CD4-positive, alpha-beta T cell treated with Interleukin-2 at 100 ng/mL for 4 hours (primary cell): ENCODE results near the gene AOC1.

ENCODE experiments used
- DNase-seq: peaks from one replicate; pipeline ENCODE4 v3.0.0-alpha.2; 2020; ENCODE audit warnings: low spot score

Gene AOC1

DNA sequence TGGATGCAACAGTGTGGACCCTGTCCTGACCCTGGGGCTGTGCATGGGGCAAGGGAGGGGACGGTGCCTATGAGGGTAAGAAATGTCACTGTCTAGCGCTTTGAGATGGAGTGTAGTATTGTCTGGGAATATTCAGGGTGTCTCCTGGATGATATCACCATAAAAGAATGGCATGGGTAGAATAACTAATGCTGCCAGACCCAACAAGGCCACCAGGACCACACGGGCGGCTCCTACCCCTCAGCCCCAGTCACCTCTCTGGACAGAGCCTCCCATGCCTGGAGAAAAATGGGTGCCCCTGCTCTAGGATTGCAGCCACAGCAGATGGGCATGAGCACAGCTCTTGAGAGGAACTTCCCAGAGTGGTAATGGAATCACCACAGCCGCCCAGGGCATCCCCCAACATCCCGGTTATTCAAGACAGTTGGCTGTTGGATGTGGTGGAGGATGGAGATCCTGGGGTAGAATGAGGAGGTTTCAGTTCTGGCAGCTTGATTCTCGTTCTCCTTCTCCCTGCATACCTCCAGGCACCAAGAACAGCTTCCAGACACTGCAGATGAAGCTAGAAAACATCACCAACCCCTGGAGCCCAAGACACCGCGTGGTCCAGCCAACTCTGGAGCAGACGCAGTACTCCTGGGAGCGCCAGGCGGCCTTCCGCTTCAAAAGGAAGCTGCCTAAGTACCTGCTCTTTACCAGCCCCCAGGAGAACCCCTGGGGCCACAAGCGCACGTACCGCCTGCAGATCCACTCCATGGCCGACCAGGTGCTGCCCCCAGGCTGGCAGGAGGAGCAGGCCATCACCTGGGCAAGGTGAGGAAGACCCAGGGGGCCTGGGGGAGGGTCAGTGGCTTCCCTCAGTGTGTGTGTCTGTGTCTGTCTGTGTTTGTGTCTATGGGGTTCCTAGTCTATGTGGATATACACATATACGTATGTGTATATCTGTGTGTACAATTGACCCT, 6.2 kb downstream of the AOC1 start:
- DNase-seq, result no peak

DNA sequence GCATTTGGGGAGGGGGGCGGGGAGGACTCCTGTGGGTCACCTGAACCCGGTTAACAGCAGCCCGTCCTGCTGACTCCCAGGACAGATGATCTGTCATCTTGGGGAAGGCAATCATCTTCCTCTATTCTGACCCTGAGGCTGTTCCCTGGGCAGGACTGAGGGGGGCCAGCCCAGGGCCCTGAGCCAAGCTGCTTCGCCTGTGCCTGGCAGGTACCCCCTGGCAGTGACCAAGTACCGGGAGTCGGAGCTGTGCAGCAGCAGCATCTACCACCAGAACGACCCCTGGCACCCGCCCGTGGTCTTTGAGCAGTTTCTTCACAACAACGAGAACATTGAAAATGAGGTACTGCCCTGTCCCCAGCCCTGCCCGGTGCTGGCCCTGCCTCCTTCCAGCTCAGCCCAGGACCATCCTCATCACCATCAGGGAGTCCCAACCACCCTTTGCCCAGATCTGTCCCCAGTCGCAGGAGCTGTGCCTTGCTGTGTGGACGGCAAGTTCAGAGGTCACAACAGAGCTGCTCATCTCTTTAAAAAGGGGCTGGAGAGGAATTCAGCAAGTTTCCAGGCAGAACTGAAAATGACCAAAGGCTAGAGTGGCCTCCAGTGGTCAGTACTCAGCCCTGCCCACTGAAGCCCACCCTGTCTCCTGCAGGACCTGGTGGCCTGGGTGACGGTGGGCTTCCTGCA, 8.1 kb downstream of the AOC1 start:
- no peak for DNase-seq

DNA sequence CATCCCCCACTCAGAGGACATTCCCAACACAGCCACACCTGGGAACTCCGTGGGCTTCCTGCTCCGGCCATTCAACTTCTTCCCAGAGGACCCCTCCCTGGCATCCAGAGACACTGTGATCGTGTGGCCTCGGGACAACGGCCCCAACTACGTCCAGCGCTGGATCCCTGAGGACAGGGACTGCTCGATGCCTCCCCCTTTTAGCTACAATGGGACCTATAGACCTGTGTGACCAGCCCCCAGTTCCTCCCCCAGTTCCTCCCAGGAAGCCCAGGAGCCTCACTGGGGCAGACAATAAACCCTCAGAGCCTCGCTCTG, 8.6 kb downstream of the AOC1 start:
- no peak for DNase-seq

DNA sequence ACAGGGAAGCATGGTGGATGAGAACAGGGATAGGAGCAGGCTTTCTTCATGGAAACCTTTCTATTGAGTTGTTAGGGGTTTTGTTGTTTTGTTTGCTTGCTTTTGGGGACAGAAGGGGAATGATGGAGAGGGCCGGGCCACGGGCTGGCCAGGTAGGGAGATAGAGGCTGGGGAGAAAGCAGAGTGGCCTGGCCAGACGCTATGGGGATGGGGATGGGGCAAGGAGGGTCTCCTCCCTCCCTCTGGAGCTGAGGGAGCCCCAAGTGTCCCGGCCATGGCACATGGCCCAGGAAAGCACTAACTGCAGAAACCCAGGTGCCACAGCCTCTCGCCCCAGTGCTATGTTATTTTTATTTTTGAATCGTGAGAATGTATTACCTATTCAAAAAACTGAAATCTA, 10.0 kb downstream of the AOC1 start:
- DNase-seq, result no peak

DNA sequence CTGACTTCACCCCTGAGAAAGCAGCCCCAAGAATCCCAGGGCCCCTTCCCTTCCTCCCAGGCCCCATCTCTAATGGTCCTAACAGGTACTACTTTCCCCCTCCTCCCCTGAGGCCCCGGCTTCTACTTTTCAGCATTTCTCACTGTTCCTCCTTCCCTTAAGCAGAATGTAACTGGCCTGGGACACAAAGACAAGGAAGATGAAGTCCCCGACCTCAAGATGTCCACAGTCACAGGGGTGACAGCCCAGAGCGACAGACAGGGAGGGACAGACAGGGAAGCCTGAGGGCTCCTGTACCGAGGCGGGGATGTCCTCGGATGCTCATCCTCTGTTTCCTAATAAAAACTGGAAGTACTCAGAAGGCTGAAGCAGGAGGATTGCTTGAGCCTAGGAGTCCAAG, 11.6 kb downstream of the AOC1 start:
- DNase-seq, result no peak

DNA sequence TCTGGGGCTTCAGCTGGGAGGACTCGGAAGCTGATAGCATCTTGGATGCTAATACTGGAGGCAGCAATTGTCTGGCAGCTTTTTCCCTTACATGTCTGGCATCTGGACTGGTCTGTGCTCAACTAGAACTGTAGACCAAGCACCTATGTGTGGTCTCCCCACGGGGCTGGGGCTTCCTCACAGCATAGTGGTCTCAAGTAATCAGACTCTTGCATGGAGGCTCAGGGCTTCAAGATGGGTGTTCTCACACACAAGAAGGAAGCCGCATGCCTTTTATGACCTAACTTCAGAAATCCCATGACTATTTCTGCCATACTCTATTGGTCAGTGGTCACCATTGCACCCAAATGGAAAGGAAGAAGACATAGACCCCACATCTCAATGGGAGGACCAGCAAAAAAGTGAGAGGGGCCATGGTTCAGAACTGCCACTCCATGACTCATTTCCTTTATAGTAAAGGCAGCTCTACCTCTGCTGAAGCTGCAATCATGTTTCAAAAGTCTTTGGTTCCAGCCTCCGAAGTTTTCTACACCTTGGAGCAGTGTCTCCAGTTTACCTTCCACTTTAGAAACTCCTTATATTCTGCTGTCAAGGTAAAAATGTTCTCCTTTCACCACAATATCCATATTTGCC, 14.7 kb downstream of the AOC1 start:
- no peak for DNase-seq

DNA sequence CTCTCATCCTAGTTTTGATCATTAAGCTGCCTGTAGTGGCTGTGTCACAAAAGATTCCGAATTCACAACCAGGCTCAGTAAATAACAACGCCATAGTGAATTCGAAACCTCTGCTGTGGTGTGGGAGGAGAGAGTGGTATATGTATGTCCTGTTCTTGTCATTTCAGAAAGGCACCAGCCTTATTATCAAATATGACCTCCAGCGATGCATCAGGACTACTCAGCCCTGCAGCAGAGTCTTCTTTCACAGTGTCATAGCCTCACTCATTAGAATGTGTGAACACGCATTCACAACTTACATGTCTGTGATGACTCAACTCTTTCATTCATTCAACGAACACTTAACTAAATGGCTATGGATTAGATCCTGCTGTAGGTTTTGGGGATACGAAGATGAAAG, 15.3 kb downstream of the AOC1 start:
- no peak for DNase-seq

DNA sequence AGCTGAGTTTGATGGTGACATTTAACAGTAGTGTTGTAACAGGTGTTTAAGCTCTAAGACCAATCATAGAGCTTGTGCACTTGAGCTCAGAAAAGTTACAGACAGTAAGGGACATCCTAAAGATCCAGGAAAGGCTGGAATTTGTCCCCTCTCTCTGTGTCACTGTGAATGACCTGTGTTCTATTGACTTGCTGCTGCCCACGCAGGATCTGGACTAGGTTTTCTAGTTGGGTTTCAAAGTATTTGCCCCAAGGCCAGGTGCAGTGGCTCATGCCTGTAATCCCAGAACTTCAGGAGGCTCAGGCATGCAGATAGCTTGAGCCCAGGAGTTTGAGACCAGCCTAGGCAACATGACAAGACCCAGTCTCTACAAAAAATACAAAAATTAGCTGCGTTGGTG, 17.1 kb downstream of the AOC1 start:
- no peak for DNase-seq

DNA sequence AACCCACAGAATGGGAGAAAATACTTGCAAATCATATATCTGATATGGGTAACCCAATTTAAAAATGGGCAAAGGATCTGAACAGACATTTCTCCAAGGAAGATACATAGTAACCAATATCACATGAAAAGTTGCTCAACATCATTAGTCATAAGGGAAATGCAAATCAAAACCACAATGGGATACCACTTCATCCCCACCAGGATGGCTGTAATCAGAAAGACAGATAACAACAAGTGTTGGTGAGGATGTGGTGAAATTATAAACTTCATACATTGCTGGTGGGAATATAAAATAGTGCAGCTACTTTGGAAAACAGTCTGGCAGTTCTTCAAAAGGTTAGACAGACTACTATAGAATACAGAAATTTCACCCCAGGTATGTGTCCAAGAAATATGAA, 19.3 kb downstream of the AOC1 start:
- no peak for DNase-seq

DNA sequence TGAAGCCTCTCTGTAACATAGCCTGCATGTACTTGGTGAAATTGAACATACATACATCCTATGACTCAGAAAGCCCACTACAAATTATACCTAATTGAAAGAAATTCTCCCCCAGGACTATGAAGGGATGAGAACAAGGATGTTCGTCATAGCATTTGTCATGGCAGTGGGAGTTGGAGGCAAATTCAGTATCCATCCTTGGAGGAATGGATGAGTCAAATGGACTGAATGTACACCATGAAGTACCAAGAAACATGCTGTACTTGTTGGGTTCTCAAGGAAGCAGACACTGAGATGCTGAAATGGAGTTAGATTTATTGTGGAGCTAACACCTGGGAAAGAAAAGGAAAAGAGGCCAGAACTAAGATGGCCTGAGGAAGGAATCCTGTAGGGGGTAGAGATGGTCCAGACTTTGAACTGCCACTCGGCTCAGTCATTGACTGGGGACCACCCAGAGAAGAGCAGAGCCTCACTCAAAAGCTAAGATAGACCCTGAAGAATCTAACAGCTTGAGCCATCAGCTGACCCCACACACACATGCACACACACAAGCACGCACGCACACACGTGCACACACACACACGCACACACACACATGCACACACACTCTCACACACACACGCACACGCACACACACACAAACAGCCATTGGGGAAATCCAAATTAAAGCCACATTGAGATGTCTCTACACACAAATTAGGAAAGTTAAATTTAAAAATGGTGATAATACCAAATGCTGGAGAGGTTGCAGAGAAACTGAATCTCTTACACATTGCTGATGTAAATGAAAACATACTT, 22.3 kb downstream of the AOC1 start:
- DNase-seq, result no peak

DNA sequence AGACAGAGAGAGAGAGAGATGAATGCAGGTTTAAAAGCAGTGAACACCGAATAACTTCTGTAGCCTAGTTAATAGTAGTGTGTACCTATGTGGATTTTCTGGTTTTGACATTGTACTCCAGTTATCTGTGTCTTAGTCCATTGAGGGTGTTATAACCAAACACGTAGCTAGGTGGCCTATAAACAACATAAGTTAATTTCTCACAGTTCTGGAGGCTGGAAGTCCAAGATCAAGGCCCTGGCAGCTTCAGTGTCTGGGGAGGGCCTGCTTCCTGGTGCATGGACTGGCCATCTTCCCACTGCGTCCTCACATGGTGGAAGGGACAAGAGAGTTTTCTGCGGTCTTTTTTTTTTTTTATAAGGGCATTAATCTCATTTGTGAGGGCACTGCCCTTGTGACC, 23.5 kb downstream of the AOC1 start:
- no peak for DNase-seq

DNA sequence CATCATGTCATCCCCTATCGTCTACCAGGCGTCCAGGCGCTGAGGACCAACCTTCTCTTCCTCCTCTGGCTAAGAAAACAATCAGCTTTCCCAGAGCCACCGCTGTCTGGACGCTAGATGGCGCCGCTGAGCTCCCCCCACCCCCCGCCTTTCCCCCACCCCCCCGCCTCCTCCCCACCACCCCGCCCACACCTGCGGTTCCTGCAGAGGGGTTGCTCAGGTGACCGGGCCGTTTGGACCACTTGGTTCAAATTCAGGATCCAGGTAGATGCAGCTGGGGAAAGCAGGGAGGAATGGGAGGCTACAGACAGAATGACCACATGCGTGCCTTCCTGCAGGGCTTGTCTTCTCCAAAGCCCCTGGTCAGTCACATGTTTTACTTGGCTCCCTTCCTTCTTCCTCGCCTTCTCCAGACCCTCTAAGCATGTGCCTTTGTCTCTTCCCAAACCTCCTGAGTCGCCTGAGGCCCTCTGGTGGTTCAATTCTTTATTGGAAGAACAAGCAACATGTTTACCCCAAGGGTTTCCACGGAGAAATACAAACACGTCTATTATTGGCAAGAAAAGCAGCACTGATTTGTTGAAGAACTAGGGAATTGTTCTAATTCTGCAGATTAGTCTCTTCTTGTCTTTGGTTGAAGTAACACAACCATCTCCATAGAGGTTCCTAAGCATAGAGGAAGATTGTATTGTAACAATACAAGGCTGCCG, 24.7 kb downstream of the AOC1 start:
- DNase-seq, result peak; percentile 40

DNA sequence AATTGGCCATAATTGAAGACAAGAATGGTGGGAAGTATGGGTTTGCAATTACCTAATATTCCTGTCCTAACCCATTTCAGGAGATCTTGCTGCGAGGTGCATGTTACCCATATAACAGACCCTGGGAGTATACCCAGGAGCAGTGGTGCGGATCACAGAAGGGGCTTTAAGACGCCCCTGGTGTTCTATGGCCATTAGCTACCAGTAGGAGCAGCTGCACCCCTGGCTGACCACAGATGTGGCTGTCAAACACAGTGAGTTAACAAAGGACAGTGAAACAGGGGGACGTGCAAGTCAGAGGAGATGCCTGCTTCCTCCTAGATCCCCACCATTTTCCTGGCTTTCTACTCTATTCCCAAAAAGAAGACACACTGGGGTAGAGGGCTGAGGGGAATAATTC, 25.2 kb downstream of the AOC1 start:
- DNase-seq, result no peak

DNA sequence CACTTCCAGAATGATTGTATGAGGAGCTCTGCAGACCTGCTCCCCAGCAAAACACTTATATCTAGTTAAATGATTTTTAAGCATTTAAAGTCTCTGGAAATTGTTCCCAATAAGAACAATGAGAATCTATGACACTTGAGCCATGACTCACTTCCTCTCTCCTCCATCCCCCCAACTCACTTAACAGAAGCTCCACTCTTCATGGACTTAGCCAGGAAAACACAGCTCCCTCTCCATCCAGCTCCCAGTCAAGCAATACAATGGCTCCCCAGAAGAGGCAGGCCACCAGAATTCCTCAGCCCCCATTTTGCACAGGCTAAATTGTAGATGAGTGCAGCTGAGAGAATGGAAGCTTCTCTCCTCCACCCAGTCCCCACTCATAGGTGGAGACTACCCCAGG, 27.0 kb downstream of the AOC1 start:
- DNase-seq, result no peak

DNA sequence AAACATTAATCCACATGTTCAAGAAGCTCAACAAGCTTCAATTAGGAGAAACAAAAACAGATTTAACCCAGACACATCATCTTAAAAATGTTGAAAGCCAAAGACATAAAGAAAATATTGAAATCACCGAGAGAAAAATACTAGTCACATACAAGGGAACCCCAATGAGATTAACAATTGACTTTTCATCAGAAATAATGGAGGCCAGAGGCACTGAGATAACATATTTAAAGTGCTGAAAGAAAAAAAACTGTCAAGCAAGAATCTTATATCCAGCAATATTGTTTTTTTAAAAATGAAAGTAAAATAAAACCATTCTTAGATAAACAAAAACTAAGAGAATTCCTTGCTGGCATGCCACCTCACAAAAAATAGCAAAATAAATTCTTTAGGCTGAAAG, 28.9 kb downstream of the AOC1 start:
- DNase-seq, result no peak

DNA sequence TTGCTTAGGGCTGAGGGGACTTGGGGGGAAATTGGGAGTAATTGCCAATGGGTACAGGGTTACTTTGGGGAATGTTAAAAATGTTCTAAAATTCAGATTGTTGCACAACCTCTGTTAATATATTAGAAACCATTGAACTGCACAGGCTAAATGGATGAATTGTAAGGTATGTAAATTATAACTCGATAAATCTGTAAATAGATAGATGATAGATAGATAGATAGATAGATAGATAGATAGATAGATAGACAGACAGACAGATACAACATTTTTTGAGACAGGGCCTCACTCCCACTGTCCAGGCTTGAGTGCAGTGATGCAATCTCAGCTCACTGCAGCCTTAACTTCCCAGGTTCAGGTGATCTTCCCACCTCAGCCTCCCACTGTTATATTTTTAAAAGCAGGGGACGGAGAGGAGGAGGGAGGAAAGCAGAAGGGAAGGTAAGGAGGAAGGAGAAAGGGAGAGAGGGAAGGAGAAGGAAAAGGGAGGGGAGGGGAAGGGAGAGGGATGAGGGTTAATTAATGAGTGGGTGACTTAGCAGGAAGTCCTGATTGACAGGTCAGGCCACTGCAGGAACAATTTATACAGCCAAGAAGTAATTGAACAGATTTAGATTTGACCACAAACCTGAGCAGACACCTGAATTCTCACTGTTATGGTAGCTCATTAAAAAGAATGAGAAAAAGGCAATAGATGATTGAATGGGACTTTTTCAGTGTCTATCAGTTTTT, 38.7 kb downstream of the AOC1 start:
- DNase-seq, result no peak

DNA sequence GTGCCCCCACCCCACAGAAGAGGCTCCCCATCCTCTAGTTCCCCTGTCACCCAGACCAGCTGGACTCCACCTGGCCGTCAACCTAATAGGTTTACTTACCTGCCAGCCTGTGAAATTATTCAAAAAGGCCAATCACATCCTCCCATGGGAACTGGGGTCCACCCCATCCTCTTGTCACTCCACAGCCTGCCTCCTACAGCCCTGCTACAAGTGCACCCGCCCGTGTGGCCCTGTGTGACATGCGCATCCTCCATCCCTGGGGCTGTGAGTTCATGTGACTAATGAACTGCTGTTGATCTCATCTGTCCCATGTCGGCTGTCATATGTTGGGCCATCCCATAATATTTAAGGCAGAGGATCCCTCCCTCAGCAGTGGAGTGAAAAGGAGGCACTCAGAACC, 39.4 kb downstream of the AOC1 start:
- DNase-seq, result no peak

DNA sequence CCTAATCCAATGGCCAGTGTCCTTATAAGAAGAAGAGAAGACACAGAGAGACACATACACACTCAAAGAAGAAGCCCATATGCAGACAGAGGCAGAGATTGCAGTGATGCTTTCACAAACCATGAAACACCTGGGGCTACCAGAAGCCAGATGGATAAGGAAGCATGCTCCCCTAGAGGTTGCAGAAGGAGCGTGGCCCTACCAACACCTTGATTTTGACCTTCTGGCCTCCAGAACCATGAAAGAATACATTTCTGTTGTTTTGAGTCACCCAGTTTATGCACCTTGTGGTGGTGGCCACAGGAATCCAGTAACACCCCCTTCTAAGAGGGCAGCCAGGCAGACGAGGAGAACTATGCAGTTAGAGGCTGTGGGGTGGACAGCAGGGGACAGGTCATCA, 43.5 kb downstream of the AOC1 start:
- DNase-seq, result no peak

DNA sequence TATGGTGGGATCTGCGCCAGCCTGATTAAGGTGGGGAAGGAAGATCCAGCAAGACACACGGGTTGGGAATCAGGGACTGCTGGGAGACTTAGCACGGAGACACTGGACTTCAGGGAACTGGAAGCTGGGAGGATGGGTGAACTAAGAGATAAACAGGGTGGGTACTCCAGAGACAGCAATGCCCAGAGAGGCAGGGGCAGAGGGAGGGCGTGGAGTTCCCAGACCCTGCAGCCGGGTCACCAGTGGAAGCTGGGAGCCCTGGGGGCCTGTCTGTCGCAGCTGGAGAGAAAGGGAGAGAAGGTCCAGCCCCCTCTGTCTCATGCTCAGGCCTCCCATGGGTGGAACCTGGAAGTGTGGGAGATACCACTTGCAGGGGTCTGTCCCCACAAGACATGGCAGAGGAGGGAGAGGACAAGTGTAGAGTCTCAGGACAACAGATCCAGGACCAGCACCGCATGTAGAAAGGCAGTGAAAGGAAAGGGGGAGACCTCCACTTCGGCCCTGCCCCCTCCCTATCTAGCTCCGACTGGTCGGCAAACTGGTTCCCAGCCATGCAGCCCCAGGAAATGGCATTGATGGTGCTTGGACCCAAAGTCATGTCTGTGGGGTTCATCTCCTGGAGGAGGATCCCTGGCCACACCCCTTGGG, 44.4 kb downstream of the AOC1 start:
- no peak for DNase-seq
